Right lobe of liver (tissue), 6 donors: ENCODE data around the gene CENPX. TPM values are rescaled to one million over a fixed set of nuclear protein-coding genes. Genes with fewer than 3 reads are reported as not detected.

Experiments used
- ATAC-seq, 4 donors: fragments of 200-7000 bp; cut with Tn5 transposase; one replicate each; pipeline ENCODE4 v1.9.1; 2020; ENCODE audit warnings: mild to moderate bottlenecking in 4 of 4, moderate library complexity in 4 of 4
- DNase-seq, 3 donors: peaks; one replicate each; pipeline ENCODE4 v3.0.0-alpha.2; 2020
- H3K27ac ChIP-seq, 3 donors: fragments of 200-600 bp; one replicate each; pipeline ENCODE4 v1.8.0; 2022
- H3K27me3 ChIP-seq, 2 donors: fragments of 200-600 bp; one replicate each; pipeline ENCODE4 v1.8.0; 2022
- H3K36me3 ChIP-seq, 4 donors: fragments of 200-600 bp; sonication (generic) in 1 of 4; one replicate each; pipeline versions ENCODE4 v1.5.1 to v1.8.0; 2017 to 2022; ENCODE audit warnings: control low read depth in 1 of 4
- H3K4me1 ChIP-seq, 4 donors: fragments of 200-600 bp; sonication (generic) in 1 of 4; one replicate each; pipeline versions ENCODE4 v1.5.1 to v1.8.0; 2017 to 2022; ENCODE audit warnings: control low read depth in 1 of 4
- H3K4me3 ChIP-seq, 3 donors: fragments of 200-600 bp; one replicate each; pipeline ENCODE4 v1.8.0; 2022
- H3K9me3 ChIP-seq, 4 donors: fragments of 200-600 bp; sonication (generic) in 1 of 4; one replicate each; pipeline versions ENCODE4 v1.5.1 to v1.8.0; 2017 to 2022; ENCODE audit warnings: control low read depth in 1 of 4
- POLR2A ChIP-seq: fragments of 450-650 bp; IDR thresholded peaks from one replicate; pipeline ENCODE4 v1.6.1; 2017; ENCODE audit warnings: antibody characterized with exemption, mild to moderate bottlenecking
- WGBS: methylation state at CpG from one replicate; pipeline ENCODE4 v1.1.6; 2018; ENCODE audit warnings: low coverage, low lambda C conversion rate; ENCODE audit not compliant: insufficient coverage; ENCODE audit errors: missing lambda C conversion rate; 5-methylcytosine and 5-hydroxymethylcytosine counted together
- intact Hi-C, 2 donors: fragments of 100-400 bp; cut with DNase I; formaldehyde crosslinking; loops; one replicate each; pipeline versions ENCODE4 v1.11.2 to v1.14.1; 2022
- total RNA-seq, 6 experiments: library from RNA; depleted of rRNA in 2 of 6; stranded (reverse); fragments of >200 nt in 2 of 6; fragmentation: NEBNext Ultra II Directional in 3 of 6; extraction: Animal tissue kit (Norgen Biotek cat#: 25700) in 3 of 6; gene quantifications; one replicate each; pipeline versions ENCODE4 v1.1.0 to v1.2.4, GENCODE V29; 2016 to 2023
- TF ChIP-seq, protein P1 (sequence below), 4 donors: fragments of 200-600 bp in 3 of 4; fragments of 450-650 bp in 1 of 4; IDR thresholded peaks; one replicate each; pipeline versions ENCODE4 v1.5.1 to v1.8.0; 2016 to 2022; ENCODE audit warnings: antibody characterized with exemption in 4 of 4, mild to moderate bottlenecking in 2 of 4
- donor health status: DM: no; HTN: yes; CAD: no.
- donor health status: DM: no; HTN: no; CAD: no.
- donor health status: DM: no; HTN: no; CAD: no.
- donor health status: DM: no; HTN: yes; CAD: no.
- donor health status: DM: no; HTN: yes; CAD: no.

CENPX gene
- total RNA-seq, 6 experiments from 2014 or later: 27.3 to 81.1 (median 47.8) TPM

DNA sequence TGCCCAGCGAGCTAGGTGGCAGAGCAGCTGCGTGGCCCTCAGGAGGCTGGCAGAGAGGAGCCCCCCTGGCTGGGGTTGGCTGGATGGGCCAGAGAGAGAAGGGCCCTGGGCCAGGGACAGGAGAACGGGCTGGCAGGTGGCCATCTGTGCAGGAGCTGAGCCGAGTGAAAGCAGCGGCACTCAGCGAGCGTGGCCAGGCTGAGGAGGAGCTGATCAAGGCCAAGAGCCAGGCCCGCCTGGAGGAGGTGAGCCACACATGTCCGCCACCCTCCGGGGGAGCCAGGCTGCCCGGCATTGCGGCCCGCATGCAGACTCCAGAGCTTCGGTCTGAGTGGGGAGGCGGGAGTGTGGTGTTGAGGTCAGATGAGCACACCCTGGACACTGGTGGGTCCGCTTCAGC lies 6.7 kb upstream of the CENPX start:
- H3K4me1 ChIP-seq: peaks cover 0 to 32% (median 15%) of the 10 kb centered on the region in 4 donors
- no peaks in the 10 kb centered on the region for H3K27me3 ChIP-seq
- intact Hi-C loops: no loop called here
- whole genome bisulfite sequencing: 44% methylated on average over 5 of the region's 16 CpGs
- DNase-seq (peak in 1 of 3 donors; percentile 77), ATAC-seq (no peak)
- no peaks in the 10 kb centered on the region for H3K36me3 ChIP-seq
- TF ChIP-seq POLR2A: no peak
- TF ChIP-seq, protein P1, sequence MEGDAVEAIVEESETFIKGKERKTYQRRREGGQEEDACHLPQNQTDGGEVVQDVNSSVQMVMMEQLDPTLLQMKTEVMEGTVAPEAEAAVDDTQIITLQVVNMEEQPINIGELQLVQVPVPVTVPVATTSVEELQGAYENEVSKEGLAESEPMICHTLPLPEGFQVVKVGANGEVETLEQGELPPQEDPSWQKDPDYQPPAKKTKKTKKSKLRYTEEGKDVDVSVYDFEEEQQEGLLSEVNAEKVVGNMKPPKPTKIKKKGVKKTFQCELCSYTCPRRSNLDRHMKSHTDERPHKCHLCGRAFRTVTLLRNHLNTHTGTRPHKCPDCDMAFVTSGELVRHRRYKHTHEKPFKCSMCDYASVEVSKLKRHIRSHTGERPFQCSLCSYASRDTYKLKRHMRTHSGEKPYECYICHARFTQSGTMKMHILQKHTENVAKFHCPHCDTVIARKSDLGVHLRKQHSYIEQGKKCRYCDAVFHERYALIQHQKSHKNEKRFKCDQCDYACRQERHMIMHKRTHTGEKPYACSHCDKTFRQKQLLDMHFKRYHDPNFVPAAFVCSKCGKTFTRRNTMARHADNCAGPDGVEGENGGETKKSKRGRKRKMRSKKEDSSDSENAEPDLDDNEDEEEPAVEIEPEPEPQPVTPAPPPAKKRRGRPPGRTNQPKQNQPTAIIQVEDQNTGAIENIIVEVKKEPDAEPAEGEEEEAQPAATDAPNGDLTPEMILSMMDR (IDR thresholded peaks at IDR 0.05): no peak
- H3K4me3 ChIP-seq: no peak overlapping the region
- no peak overlapping the region for H3K27ac ChIP-seq
- H3K9me3 ChIP-seq: no peaks in the 10 kb centered on the region

DNA sequence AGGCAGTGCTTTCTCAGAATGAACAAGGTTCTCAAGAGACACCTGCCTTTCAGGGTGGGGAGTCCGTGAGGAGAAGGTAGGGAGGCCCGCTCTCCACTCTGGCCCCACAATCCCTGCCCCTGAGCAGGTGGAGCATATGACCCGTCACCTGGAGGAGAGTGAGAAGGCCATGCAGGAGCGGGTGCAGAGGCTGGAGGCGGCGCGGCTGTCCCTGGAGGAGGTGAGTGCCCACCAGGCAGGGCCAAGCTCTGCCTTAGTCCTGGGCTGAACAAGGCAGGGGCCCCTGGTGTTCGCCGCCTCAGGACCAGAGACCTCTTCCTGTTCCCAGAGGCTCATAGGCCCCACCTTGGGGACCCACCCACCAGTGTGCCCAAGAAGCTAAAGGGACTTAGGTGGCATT lies 6.3 kb upstream of the CENPX start:
- Histone ChIP-seq H3K4me1 (peaks cover 0 to 36% (median 18%) of the 10 kb centered on the region in 4 donors), H3K9me3 (no peaks in the 10 kb centered on the region), H3K27me3 (no peaks in the 10 kb centered on the region), H3K4me3 (no peak overlapping the region), H3K27ac (no peak overlapping the region), H3K36me3 (no peaks in the 10 kb centered on the region)
- no peak for ATAC-seq
- WGBS: 94% methylated on average over 3 of the region's 9 CpGs
- TF ChIP-seq, protein P1 (IDR thresholded peaks at IDR 0.05): no peak
- no peak for TF ChIP-seq POLR2A
- intact Hi-C loops: no loop called here
- DNase-seq: no peak

DNA sequence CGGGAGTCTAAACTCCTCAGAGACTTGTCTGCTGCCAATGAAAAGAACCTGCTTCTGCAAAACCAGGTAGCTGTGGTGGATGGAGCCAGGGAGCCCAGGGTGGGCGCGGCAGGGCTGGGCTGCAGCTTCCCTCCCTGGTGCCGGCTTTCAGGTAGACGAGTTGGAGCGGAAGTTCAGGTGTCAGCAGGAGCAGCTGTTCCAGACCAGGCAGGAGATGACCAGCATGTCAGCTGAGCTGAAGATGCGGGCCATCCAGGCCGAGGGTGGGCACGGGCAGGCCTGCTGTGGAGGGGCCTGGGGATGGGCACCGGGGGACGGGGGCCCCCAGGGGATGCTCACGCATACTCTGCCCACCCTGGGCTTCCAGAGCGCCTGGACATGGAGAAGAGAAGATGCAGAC lies 5.6 kb upstream of the CENPX start:
- no peaks in the 10 kb centered on the region for H3K36me3 ChIP-seq
- no peak overlapping the region for H3K4me3 ChIP-seq
- no peaks in the 10 kb centered on the region for H3K9me3 ChIP-seq
- ATAC-seq (no peak), DNase-seq (no peak)
- intact Hi-C loops: no loop called here
- H3K27ac ChIP-seq: no peak overlapping the region
- no peaks in the 10 kb centered on the region for H3K27me3 ChIP-seq
- H3K4me1 ChIP-seq: peaks cover 0 to 42% (median 19%) of the 10 kb centered on the region in 4 donors
- TF ChIP-seq POLR2A: no peak
- TF ChIP-seq, protein P1 (IDR thresholded peaks at IDR 0.05): no peak
- WGBS: 86% methylated on average over 1 of the region's 13 CpGs

DNA sequence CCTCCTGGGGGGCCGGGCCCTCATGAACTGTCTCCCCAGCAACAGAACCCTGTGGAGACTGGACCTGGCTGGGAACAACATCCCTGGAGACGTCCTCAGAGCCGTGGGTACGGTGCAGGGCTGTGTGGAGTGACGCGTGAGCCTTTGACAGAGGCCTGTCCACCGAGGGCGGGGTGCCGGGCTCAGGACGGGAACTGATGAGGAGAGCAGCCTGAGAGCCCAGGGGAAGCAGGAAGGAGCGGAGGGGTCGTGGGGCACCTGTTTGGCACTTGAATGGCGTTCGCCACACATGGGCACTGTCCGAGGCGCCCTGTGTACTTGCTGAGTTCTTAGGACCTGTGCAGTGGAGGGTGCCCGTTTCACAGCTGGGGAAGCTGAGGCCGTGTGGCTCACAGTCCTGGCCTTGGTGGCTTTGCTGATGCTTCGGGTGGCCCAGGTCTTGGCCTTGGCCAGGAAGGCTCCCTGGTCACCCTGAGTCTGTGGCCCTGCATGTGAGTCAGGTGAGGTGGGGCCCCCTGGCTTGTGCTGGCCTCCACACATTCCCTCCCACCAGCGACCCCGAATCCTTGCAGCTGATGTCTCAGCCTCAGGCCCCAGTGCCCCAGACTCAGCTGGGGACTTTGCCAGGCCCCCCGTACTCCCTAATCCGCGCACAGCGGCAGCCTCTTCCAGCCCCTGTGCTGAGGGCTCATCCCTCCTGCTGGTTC lies 2.9 kb upstream of the CENPX start:
- ATAC-seq (no peak), DNase-seq (no peak)
- Histone ChIP-seq H3K36me3 (no peaks in the 10 kb centered on the region), H3K4me3 (no peak overlapping the region), H3K27me3 (no peaks in the 10 kb centered on the region), H3K4me1 (peaks cover 0 to 43% (median 20%) of the 10 kb centered on the region in 4 donors), H3K27ac (peak overlapping the region in 2 of 3 donors; percentile 67 to 80), H3K9me3 (no peaks in the 10 kb centered on the region)
- intact Hi-C loops: no loop called here
- TF ChIP-seq POLR2A: no peak
- TF ChIP-seq, protein P1 (IDR thresholded peaks at IDR 0.05): no peak
- 98% methylated on average over 8 of the region's 25 CpGs for WGBS
